ENCODE results near the gene MBTPS1. TPM values are rescaled to one million over a fixed set of nuclear protein-coding genes. Genes with fewer than 3 reads are reported as not detected.

The MBTPS1 gene
- total and polyA plus RNA-seq, 9 of the 15 experiments (the other 6 are each of a cell fraction or from before 2014, with no cell fraction given) = 2.8 to 57.6 (median 43.8) TPM

- TF ChIP-seq, protein P1, sequence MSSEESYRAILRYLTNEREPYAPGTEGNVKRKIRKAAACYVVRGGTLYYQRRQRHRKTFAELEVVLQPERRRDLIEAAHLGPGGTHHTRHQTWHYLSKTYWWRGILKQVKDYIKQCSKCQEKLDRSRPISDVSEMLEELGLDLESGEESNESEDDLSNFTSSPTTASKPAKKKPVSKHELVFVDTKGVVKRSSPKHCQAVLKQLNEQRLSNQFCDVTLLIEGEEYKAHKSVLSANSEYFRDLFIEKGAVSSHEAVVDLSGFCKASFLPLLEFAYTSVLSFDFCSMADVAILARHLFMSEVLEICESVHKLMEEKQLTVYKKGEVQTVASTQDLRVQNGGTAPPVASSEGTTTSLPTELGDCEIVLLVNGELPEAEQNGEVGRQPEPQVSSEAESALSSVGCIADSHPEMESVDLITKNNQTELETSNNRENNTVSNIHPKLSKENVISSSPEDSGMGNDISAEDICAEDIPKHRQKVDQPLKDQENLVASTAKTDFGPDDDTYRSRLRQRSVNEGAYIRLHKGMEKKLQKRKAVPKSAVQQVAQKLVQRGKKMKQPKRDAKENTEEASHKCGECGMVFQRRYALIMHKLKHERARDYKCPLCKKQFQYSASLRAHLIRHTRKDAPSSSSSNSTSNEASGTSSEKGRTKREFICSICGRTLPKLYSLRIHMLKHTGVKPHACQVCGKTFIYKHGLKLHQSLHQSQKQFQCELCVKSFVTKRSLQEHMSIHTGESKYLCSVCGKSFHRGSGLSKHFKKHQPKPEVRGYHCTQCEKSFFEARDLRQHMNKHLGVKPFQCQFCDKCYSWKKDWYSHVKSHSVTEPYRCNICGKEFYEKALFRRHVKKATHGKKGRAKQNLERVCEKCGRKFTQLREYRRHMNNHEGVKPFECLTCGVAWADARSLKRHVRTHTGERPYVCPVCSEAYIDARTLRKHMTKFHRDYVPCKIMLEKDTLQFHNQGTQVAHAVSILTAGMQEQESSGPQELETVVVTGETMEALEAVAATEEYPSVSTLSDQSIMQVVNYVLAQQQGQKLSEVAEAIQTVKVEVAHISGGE (CRISPR knock-in tag; IDR thresholded peaks at IDR 0.05) = no peak
- TF ChIP-seq ZSCAN29 (IDR thresholded peaks at IDR 0.05) (no peak), MYNN (IDR thresholded peaks at IDR 0.05) (no peak), MYNN (CRISPR knock-in tag; IDR thresholded peaks at IDR 0.05) (no peak), WHSC1 (IDR thresholded peaks at IDR 0.05; ENCODE audit: low read length) (no peak), RBM39 (optimal IDR thresholded peaks at IDR 0.05; ENCODE audit: low read depth, low read length) (no peak), NCOA6 (IDR thresholded peaks at IDR 0.05) (no peak), MYC (IDR thresholded peaks at IDR 0.05; ENCODE audit: low read depth, low read length) (0 out of 2 replicates have a peak, but pooled peaks have one; percentile 16), MYC (CRISPR knock-in tag; IDR thresholded peaks at IDR 0.05; ENCODE audit: borderline replicate concordance, low read depth) (no peak), ETV1 (tag; conservative IDR thresholded peaks at IDR 0.05; ENCODE audit: low read depth) (peak; percentile 36; the same call in 1 of the 2 replicates), HMG20B (CRISPR knock-in tag; IDR thresholded peaks at IDR 0.05) (no peak), LARP7 (IDR thresholded peaks at IDR 0.05) (no peak), SUPT5H (IDR thresholded peaks at IDR 0.05) (no peak), ZNF197 (CRISPR knock-in tag; IDR thresholded peaks at IDR 0.05; ENCODE audit: low read depth) (no peak; the same call in 1 of the 2 replicates), ZBTB8A (IDR thresholded peaks at IDR 0.05; ENCODE audit: partially characterized antibody) (no peak), KDM2B (CRISPR knock-in tag; IDR thresholded peaks at IDR 0.05) (no peak), ZNF507 (tag; conservative IDR thresholded peaks at IDR 0.05) (no peak), ELF1 (tag; IDR thresholded peaks at IDR 0.05) (no peak), POLR2A (conservative IDR thresholded peaks at IDR 0.05) (no peak), E2F3 (CRISPR knock-in tag; IDR thresholded peaks at IDR 0.05) (no peak)
- TF ChIP-seq, protein P2, sequence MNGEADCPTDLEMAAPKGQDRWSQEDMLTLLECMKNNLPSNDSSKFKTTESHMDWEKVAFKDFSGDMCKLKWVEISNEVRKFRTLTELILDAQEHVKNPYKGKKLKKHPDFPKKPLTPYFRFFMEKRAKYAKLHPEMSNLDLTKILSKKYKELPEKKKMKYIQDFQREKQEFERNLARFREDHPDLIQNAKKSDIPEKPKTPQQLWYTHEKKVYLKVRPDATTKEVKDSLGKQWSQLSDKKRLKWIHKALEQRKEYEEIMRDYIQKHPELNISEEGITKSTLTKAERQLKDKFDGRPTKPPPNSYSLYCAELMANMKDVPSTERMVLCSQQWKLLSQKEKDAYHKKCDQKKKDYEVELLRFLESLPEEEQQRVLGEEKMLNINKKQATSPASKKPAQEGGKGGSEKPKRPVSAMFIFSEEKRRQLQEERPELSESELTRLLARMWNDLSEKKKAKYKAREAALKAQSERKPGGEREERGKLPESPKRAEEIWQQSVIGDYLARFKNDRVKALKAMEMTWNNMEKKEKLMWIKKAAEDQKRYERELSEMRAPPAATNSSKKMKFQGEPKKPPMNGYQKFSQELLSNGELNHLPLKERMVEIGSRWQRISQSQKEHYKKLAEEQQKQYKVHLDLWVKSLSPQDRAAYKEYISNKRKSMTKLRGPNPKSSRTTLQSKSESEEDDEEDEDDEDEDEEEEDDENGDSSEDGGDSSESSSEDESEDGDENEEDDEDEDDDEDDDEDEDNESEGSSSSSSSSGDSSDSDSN (IDR thresholded peaks at IDR 0.05; ENCODE audit: borderline replicate concordance in 1 of 2, low read depth in 2 of 2, low read length in 2 of 2) = no peak
- TF ChIP-seq, protein P3, sequence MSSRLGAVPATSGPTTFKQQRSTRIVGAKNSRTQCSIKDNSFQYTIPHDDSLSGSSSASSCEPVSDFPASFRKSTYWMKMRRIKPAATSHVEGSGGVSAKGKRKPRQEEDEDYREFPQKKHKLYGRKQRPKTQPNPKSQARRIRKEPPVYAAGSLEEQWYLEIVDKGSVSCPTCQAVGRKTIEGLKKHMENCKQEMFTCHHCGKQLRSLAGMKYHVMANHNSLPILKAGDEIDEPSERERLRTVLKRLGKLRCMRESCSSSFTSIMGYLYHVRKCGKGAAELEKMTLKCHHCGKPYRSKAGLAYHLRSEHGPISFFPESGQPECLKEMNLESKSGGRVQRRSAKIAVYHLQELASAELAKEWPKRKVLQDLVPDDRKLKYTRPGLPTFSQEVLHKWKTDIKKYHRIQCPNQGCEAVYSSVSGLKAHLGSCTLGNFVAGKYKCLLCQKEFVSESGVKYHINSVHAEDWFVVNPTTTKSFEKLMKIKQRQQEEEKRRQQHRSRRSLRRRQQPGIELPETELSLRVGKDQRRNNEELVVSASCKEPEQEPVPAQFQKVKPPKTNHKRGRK (tag; IDR thresholded peaks at IDR 0.05) = no peak
Observed at GRCh38 chr16:84139628-84140258, 23.0 kb upstream of the MBTPS1 start (continued).
